ENCODE measurements around the gene RAVER1.
"Not testable (repeated sequence)": the region's sequence is repeated elsewhere in the genome, so short reads cannot be mapped to it uniquely, and the experiment has no call there.

The RAVER1 gene

GRCh38 chr19:10332965-10333757 is at the start of gene RAVER1:
Gene RAVER1 (minus strand): TSS chr19:10333529. CDS start chr19:10333507, 22 bp downstream.
- peak; percentile 68 to 98 (median 94) for DNase-seq

GRCh38 chr19:10383223-10383499 is 49.8 kb upstream of the RAVER1 start:
- DNase-seq, result not testable (repeated sequence)

GRCh38 chr19:10380313-10381102 is 47.2 kb upstream of the RAVER1 start, which contains the start of gene TYK2:
Gene TYK2 (minus strand): TSS chr19:10380572. CDS start chr19:10378406, 2,166 bp downstream.
- peak; percentile 83 to 100 (median 96) for DNase-seq

GRCh38 chr19:10379880-10380312 is 46.6 kb upstream of the RAVER1 start:
- no peak for DNase-seq

GRCh38 chr19:10378124-10378523 is 44.8 kb upstream of the RAVER1 start:
- DNase-seq, result no peak

GRCh38 chr19:10377140-10377640 is 43.9 kb upstream of the RAVER1 start:
- not testable (repeated sequence) for DNase-seq

- DNase-seq, result no peak
Observed at GRCh38 chr19:10374931-10375330, 41.6 kb upstream of the RAVER1 start.

- peak in 1 of 56 donors; percentile 11 for DNase-seq
Observed at GRCh38 chr19:10372690-10373089, 39.4 kb upstream of the RAVER1 start.

GRCh38 chr19:10368101-10368803 is 34.9 kb upstream of the RAVER1 start:
- DNase-seq, result no peak

- DNase-seq, result not testable (repeated sequence)
Observed at GRCh38 chr19:10366950-10367512, 33.7 kb upstream of the RAVER1 start.

- no peak for DNase-seq
Observed at GRCh38 chr19:10365518-10365917, 32.2 kb upstream of the RAVER1 start.

- DNase-seq, result peak in 44 of 56 donors; percentile 4 to 64 (median 22)
Observed at GRCh38 chr19:10364644-10365043, 31.3 kb upstream of the RAVER1 start.

GRCh38 chr19:10363789-10364281 is 30.5 kb upstream of the RAVER1 start:
- DNase-seq, result no peak

GRCh38 chr19:10362259-10362658 is 28.9 kb upstream of the RAVER1 start:
- no peak for DNase-seq

GRCh38 chr19:10361569-10362011 is 28.3 kb upstream of the RAVER1 start:
- DNase-seq, result no peak

- DNase-seq, result no peak
Observed at GRCh38 chr19:10356431-10356830, 23.1 kb upstream of the RAVER1 start.

GRCh38 chr19:10353793-10354391 is 20.6 kb upstream of the RAVER1 start:
- DNase-seq, result peak in 2 of 56 donors; percentile 3 to 36

- DNase-seq, result no peak
Observed at GRCh38 chr19:10352764-10353671, 19.7 kb upstream of the RAVER1 start.

- peak in 2 of 56 donors; percentile 2 to 5 for DNase-seq
Observed at GRCh38 chr19:10346509-10346908, 13.2 kb upstream of the RAVER1 start.

All from amygdala (tissue), 56 donors.